Common myeloid progenitor, CD34-positive (primary cell): Measurements from ENCODE around the gene CDKN2B-AS1.

Source experiments
- CTCF ChIA-PET: fragments of 350-600 bp; sonication (Branson Sonifier 250); formaldehyde crosslinking; loops from one replicate; lab custom pipeline; 2021; ENCODE audit warnings: antibody characterized with exemption; lab: Charles Lee
- POLR2A ChIA-PET: fragments of 350-600 bp; sonication (Branson Sonifier 250); formaldehyde crosslinking; loops from one replicate; lab custom pipeline; 2021; ENCODE audit warnings: antibody characterized with exemption; lab: Charles Lee
- DNase-seq, 3 donors: peaks; one replicate each; pipeline versions ENCODE4 v3.0.0 to v3.0.0-alpha.2; 2013
- H3K27ac ChIP-seq, 2 experiments: 1 replicate in 1 of 2; 2 replicates in 1 of 2; pipeline ENCODE4 v1.7.0; 2013; ENCODE audit warnings: inconsistent platforms in 2 of 2, low read length in 2 of 2, mild to moderate bottlenecking in 2 of 2, low read depth in 1 of 2, moderate library complexity in 1 of 2; ENCODE audit not compliant: severe bottlenecking in 2 of 2, insufficient read depth in 1 of 2, poor library complexity in 1 of 2
- H3K27me3 ChIP-seq, 5 experiments: replicated peaks in 2 of 5; 1 replicate in 3 of 5; 2 replicates in 2 of 5; pipeline versions ENCODE4 v1.6.1 to v1.7.0; 2013; ENCODE audit warnings: low read length in 4 of 5, mild to moderate bottlenecking in 2 of 5, moderate library complexity in 2 of 5, inconsistent platforms in 1 of 5; ENCODE audit not compliant: insufficient read depth in 5 of 5, control insufficient read depth in 4 of 5
- H3K36me3 ChIP-seq, 4 experiments: 1 replicate in 2 of 4; 2 replicates in 2 of 4; pipeline versions ENCODE4 v1.6.1 to v1.7.0; 2013; ENCODE audit warnings: low read length in 3 of 4, control low read depth in 1 of 4, mild to moderate bottlenecking in 1 of 4; ENCODE audit not compliant: control insufficient read depth in 4 of 4, insufficient read depth in 4 of 4
- H3K4me1 ChIP-seq, 4 experiments: 1 replicate in 3 of 4; 2 replicates in 1 of 4; pipeline versions ENCODE4 v1.6.1 to v1.7.1; 2013; ENCODE audit warnings: low read length in 3 of 4, mild to moderate bottlenecking in 3 of 4, control low read depth in 1 of 4, inconsistent platforms in 1 of 4, moderate library complexity in 1 of 4; ENCODE audit not compliant: control insufficient read depth in 4 of 4, insufficient read depth in 4 of 4; ENCODE audit errors: control extremely low read depth in 1 of 4
- H3K4me3 ChIP-seq, 7 experiments: 1 replicate in 4 of 7; 2 replicates in 3 of 7; pipeline versions ENCODE4 v1.5.1 to v1.7.0; 2013; ENCODE audit warnings: mild to moderate bottlenecking in 7 of 7, low read length in 6 of 7, moderate library complexity in 6 of 7, inconsistent platforms in 2 of 7, low read depth in 2 of 7, control low read depth in 1 of 7; ENCODE audit not compliant: insufficient read depth in 4 of 7, control insufficient read depth in 1 of 7; ENCODE audit errors: extremely low read depth in 1 of 7
- H3K9me3 ChIP-seq, 5 experiments: 1 replicate in 4 of 5; 2 replicates in 1 of 5; pipeline versions ENCODE4 v1.6.1 to v1.7.1; 2013; ENCODE audit warnings: low read length in 4 of 5, mild to moderate bottlenecking in 2 of 5, inconsistent platforms in 1 of 5, low read depth in 1 of 5, moderate library complexity in 1 of 5; ENCODE audit not compliant: control insufficient read depth in 4 of 5, insufficient read depth in 2 of 5; ENCODE audit errors: control extremely low read depth in 1 of 5
- WGBS: methylation state at CpG from one replicate; pipeline ENCODE4 v1.1.5; 2013; ENCODE audit not compliant: insufficient coverage; 5-methylcytosine and 5-hydroxymethylcytosine counted together

Gene CDKN2B-AS1

GRCh38 chr9:22005021-22005701 is 10.6 kb downstream of the CDKN2B-AS1 start:
- H3K27me3 ChIP-seq = peaks cover 21 to 96% (median 61%) of the 10 kb centered on the region in 5 experiments
- ChIA-PET CTCF (interaction anchor here (0.7 kb wide), 1 partner anchor 189 kb away, joined by 3 read pairs; no protein-coding TSS in a partner anchor), POLR2A (no interaction called here)
- H3K4me3 ChIP-seq = no peak overlapping the region
- H3K4me1 ChIP-seq = peaks cover 0 to 21% (median 14%) of the 10 kb centered on the region in 4 experiments
- no peak overlapping the region for H3K27ac ChIP-seq
- WGBS = 1% methylated on average over 20 of the region's 25 CpGs
- no peaks in the 10 kb centered on the region for H3K9me3 ChIP-seq
- DNase-seq = peak in 2 of 3 donors; percentile 66 to 69
- no peaks in the 10 kb centered on the region for H3K36me3 ChIP-seq

GRCh38 chr9:22005702-22006606 is 11.4 kb downstream of the CDKN2B-AS1 start:
- Histone ChIP-seq H3K4me1 (peaks cover 0 to 21% (median 14%) of the 10 kb centered on the region in 4 experiments), H3K27me3 (peaks cover 23 to 96% (median 63%) of the 10 kb centered on the region in 5 experiments), H3K36me3 (no peaks in the 10 kb centered on the region), H3K4me3 (no peak overlapping the region), H3K27ac (no peak overlapping the region), H3K9me3 (no peaks in the 10 kb centered on the region)
- POLR2A ChIA-PET = no interaction called here
- WGBS = 6% methylated on average over 29 of the region's 44 CpGs
- DNase-seq = no peak
- CTCF ChIA-PET = interaction anchor here (2.3 to 4.7 kb wide), 2 partner anchors 193 to 205 kb away, joined by 5 to 26 read pairs; no protein-coding TSS in a partner anchor

GRCh38 chr9:22008384-22008716 is 13.8 kb downstream of the CDKN2B-AS1 start:
- Histone ChIP-seq H3K4me3 (peak overlapping the region in 1 of 7 experiments; percentile 68), H3K27ac (no peak overlapping the region), H3K4me1 (peaks cover 0 to 21% (median 14%) of the 10 kb centered on the region in 4 experiments), H3K27me3 (peaks cover 28 to 97% (median 57%) of the 10 kb centered on the region in 5 experiments), H3K36me3 (no peaks in the 10 kb centered on the region), H3K9me3 (peaks cover 0 to 1% (median 0%) of the 10 kb centered on the region in 5 experiments)
- WGBS = 6% methylated on average over 8 of the region's 8 CpGs
- CTCF ChIA-PET = interaction anchor here (0.8 to 4.7 kb wide), 17 partner anchors 8 to 207 kb away, joined by 3 to 26 read pairs (median 5); no protein-coding TSS in a partner anchor
- POLR2A ChIA-PET = no interaction called here
- DNase-seq = no peak

GRCh38 chr9:22008717-22009505 is 14.3 kb downstream of the CDKN2B-AS1 start, which contains the start of gene CDKN2B:
CDKN2B (minus strand) TSS chr9:22009305; CDS start chr9:22008953, 352 bp downstream.
- Histone ChIP-seq H3K4me3 (peak within 1 kb of the TSS in 6 of 7 experiments; percentile 19 to 68 (median 50)), H3K36me3 (no peaks in the 10 kb centered on the region), H3K27ac (no peak within 1 kb of the TSS), H3K4me1 (peaks cover 0 to 21% (median 14%) of the 10 kb centered on the region in 4 experiments), H3K27me3 (peaks cover 28 to 95% (median 53%) of the 10 kb centered on the region in 5 experiments), H3K9me3 (peaks cover 0 to 1% (median 0%) of the 10 kb centered on the region in 5 experiments)
- no peak for DNase-seq
- WGBS = 2% methylated on average over 76 of the region's 86 CpGs
- ChIA-PET POLR2A (no interaction called here), CTCF (interaction anchor here (1.0 to 4.7 kb wide), 17 partner anchors 8 to 230 kb away, joined by 3 to 26 read pairs (median 5); no protein-coding TSS in a partner anchor)

GRCh38 chr9:22009506-22009867 is 14.9 kb downstream of the CDKN2B-AS1 start:
- DNase-seq = no peak
- H3K4me3 ChIP-seq = peak overlapping the region in 4 of 7 experiments; percentile 43 to 68 (median 60)
- no peak overlapping the region for H3K27ac ChIP-seq
- ChIA-PET CTCF (interaction anchor here (1.0 to 4.7 kb wide), 11 partner anchors 9 to 230 kb away, joined by 3 to 26 read pairs (median 5); no protein-coding TSS in a partner anchor), POLR2A (no interaction called here)
- no peaks in the 10 kb centered on the region for H3K36me3 ChIP-seq
- peaks cover 28 to 92% (median 47%) of the 10 kb centered on the region in 5 experiments for H3K27me3 ChIP-seq
- peaks cover 0 to 21% (median 14%) of the 10 kb centered on the region in 4 experiments for H3K4me1 ChIP-seq
- H3K9me3 ChIP-seq = peaks cover 0 to 1% (median 0%) of the 10 kb centered on the region in 5 experiments
- 19% methylated on average over 6 of the region's 6 CpGs for WGBS

- Histone ChIP-seq H3K36me3 (no peaks in the 10 kb centered on the region), H3K27me3 (peaks cover 17 to 76% (median 32%) of the 10 kb centered on the region in 5 experiments), H3K9me3 (peaks cover 0 to 1% (median 0%) of the 10 kb centered on the region in 5 experiments), H3K4me1 (peaks cover 0 to 14% (median 9%) of the 10 kb centered on the region in 4 experiments), H3K27ac (no peak overlapping the region), H3K4me3 (no peak overlapping the region)
- POLR2A ChIA-PET = no interaction called here
- CTCF ChIA-PET = interaction anchor here (0.7 to 4.7 kb wide), 10 partner anchors 8 to 228 kb away, joined by 3 to 26 read pairs (median 4); no protein-coding TSS in a partner anchor
- WGBS = 0% methylated on average over 9 of the region's 13 CpGs
- peak in 2 of 3 donors; percentile 72 to 73 for DNase-seq
Measured at GRCh38 chr9:22010866-22011625, 16.5 kb downstream of the CDKN2B-AS1 start.
